HL-60 (cell line): Measurements from ENCODE around the gene SMIM22.

ENCODE experiments used
- CTCF ChIP-seq: IDR thresholded peaks from one replicate; pipeline ENCODE4 v1.5.1; 2011; ENCODE audit warnings: low read length, control low read depth, inconsistent platforms; ENCODE audit not compliant: insufficient read depth
- GABPA ChIP-seq: IDR thresholded peaks from 2 replicates; pipeline ENCODE4 v1.6.1; 2012; ENCODE audit warnings: low read depth
- POLR2AphosphoS5 ChIP-seq: IDR thresholded peaks from 2 replicates; pipeline ENCODE4 v1.6.1; 2012; ENCODE audit warnings: low read depth
- REST ChIP-seq: IDR thresholded peaks from 2 replicates; pipeline ENCODE4 v1.6.1; 2012; ENCODE audit warnings: low read depth; ENCODE audit not compliant: insufficient replicate concordance

- TF ChIP-seq CTCF, result no peak
- TF ChIP-seq REST, result no peak
- TF ChIP-seq GABPA, result no peak
- no peak for TF ChIP-seq POLR2AphosphoS5
Measured at GRCh38 chr16:4763791-4764190, 31.4 kb upstream of the SMIM22 start.
